GM19455 (cell line): ENCODE results near the gene KCNJ2.

Experiments
- ATAC-seq: cut with Tn5 transposase; IDR thresholded peaks from one replicate; pipeline ENCODE4 v1.9.1; 2021; ENCODE audit not compliant: unreplicated experiment

KCNJ2 gene

GRCh38 chr17:70202840-70203239 lies 33.5 kb downstream of the KCNJ2 start:
- ATAC-seq = no peak

- ATAC-seq = no peak
These were observed 35.1 kb downstream of the KCNJ2 start for GRCh38 chr17:70204431-70204830.

GRCh38 chr17:70205401-70205800 lies 36.1 kb downstream of the KCNJ2 start:
- ATAC-seq = no peak

GRCh38 chr17:70206361-70207010 lies 37.2 kb downstream of the KCNJ2 start:
- ATAC-seq = no peak

GRCh38 chr17:70207184-70207583 lies 37.9 kb downstream of the KCNJ2 start:
- ATAC-seq = no peak

GRCh38 chr17:70208080-70208794 lies 38.9 kb downstream of the KCNJ2 start:
- ATAC-seq = no peak

GRCh38 chr17:70208825-70209555 lies 39.7 kb downstream of the KCNJ2 start:
- ATAC-seq = no peak

- ATAC-seq = no peak
These were observed 46.3 kb downstream of the KCNJ2 start for GRCh38 chr17:70215656-70216055.

GRCh38 chr17:70217571-70217970 lies 48.2 kb downstream of the KCNJ2 start:
- no peak for ATAC-seq

GRCh38 chr17:70225276-70225675 lies 55.9 kb downstream of the KCNJ2 start:
- no peak for ATAC-seq
